Limb (tissue), 2 donors: Measurements from ENCODE around the gene HEG1.

Source experiments
- DNase-seq, 2 donors: peaks; one replicate each; pipeline ENCODE4 v3.0.0-alpha.2; 2016; ENCODE audit errors: extremely low spot score in 2 of 2

The HEG1 gene

DNA sequence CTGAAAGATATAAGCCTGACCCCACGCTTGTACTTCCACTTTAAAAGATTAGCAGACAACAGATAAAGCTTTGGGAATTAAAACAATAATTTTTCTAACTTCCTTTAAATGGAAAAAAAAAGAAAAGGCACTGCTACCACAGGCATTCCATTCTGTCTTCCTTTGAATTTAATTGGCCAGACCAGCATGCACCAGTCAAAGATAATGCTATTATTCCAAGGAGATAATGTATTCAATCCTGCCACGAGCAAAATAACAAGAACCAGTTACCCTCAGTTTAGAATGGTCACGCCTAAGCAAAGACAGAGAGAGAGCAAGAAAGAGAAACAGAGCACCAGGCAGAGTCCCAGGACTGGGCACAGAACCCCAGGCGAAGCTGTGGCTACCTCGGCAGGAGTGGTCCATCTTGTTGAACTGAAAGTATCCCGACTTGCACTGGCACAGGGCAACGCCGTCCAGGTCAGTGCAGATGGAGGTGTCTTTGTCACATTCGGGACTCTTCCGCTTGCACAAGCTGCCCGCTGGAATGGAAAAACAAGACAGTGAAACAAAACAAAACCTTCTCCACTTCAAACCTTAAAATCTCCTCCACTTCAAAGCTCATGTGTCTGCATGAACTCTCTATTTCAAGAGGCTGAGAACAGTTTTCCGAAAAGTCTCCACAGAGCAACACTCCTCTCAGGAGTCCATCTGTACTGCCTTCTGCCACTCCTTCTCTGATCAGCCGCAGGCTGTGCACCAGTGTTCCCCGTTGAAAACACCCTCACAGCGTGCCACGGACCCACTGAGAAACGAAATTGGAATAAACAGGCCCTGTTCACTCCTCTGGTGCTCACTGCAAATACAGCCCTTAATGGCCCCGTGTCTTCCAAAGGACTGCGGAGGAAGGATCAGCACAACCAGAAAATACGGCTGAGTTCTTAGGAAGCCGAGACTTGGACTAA is 58.2 kb downstream of the HEG1 start:
- DNase-seq = no peak

DNA sequence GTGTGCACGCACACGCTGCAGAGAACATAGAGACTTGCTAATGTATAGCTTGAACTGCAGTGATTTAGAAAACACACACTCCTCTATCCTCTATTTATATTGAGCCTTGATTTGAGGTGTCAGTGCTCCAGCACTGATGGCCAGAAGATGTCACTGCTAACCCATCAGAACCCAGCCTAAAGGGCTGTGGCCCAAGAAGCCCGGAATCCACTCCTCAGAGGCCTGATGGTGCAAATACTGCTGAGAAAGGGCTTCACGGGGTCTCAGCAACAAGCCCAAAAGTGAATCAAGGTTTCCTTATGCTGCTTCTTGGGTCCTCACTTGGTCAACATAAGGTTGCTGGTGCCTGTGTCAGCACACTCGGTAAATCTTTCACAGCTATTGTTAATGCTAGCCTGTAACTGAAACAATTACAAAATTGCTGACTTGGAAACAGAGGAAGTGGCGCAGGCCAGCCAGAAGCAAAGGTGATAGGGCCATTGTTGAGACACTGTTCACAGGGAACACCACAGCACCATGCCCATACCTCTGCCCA is 60.3 kb downstream of the HEG1 start:
- peak; percentile 78 to 79 for DNase-seq

DNA sequence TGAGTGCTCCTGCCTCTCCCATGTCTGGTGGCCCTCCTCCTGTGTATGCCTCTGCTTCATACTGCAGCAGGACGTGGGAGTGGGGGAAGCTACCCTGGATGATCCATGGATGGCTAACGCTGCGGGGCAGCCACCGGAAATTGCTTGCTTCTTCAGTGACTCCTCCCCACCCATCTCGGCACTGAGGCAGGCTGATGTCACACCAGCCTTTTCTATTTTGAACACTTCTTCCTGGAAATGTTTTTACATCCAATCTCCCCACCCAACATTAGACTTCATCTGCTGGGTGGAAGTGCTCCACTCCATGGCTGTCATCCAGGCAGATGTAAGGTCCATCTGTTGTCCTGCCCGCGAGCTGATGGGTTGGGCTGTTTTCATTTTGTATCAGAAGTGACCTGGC is 62.3 kb downstream of the HEG1 start:
- DNase-seq = no peak

DNA sequence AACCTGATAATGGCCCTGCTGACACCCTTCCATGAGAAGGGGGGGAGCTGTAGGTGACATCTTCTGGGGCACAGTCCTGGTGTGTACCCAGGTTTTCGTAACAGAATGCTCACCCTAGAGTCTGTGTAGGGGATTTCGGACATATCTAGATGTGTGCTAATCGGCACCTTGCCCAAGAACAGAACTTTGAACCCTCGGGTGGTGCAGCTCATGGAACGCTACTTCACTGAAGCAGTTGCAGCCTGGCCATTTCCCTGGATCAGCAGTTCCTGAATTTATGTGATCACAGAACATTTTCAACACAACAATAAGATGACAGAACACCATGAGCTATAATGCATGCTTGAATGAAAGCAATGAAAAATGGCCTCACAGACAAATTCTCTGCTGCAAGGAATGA is 63.8 kb downstream of the HEG1 start:
- DNase-seq = no peak

DNA sequence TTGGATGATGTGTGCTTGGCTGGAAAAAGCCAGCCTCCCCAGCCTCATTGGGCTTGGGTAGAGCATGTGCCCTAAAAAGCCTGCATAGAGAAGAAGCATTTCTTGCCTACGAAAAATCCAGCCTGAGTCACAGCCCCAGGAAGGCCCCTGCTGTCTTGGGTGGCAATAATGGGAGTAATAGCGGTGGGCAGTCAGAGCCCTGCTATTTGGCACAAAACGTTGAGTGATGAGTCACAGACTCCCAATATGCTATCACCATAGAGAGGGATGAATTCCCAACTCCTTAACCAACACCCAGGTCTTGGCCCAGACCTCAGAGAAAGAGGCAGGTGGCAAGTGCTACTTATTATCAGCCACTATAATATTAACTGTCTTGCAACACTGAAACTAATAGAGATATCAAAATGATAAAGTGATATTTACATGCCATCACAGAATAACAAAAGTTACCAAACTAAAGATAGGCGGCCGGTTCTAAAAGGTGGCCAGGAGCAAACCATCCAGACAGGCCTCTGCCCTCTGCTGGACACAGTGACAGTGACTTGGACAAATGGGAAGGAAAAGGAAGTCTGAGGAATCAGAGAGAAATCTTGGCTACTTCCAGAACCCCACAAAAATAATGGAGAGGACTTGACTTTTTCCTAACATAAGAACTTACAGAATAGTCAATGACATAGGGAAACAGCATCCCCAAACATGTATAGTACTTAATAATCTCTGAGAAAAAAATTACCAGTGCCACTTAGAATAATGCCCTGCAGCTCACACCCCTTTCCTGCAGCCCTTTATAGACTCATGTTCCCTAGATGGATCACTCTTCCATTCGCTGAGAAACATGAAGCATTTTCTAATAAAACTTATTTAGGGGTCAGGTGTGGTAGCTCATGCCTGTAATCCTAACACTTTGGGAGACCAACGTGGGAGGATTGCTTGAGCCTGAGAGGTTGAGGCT is 69.3 kb downstream of the HEG1 start:
- no peak for DNase-seq

DNA sequence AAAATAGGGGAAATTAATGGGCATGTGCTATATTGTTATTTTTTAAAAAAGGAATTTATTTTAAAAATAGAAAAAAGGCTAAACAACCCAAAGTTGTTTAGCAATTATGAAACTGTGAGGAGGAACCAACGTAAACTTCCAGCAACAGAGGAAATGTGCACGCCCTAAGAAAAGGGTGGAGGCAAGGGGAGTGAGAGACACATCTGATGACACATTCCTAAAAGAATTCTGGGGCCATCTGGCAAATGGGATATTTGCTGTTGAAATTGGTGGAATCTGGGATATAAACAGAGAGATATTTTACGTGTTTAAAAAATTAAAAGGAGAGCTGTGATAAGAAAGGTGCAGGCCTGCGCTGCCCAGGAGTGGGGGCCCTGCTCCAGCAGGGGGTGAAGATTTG is 70.4 kb downstream of the HEG1 start:
- DNase-seq = no peak

DNA sequence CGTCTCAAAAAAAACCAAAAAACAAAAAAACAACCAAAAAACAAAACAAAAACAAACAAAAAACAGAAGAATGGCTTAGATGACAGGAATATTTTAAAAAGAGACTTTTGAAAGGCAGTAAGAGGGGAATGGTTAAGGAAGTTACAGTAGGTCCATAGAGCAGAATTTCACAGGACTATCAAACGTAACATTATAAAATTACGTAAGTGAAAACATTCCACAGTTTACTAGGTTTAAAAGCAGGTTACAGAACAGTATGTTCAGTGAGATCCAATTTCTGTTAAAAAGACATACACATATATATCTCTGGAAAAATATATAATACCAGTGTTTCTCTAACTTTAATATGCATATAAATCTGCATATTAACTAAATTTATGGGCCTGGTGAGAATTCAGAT is 71.0 kb downstream of the HEG1 start:
- no peak for DNase-seq

DNA sequence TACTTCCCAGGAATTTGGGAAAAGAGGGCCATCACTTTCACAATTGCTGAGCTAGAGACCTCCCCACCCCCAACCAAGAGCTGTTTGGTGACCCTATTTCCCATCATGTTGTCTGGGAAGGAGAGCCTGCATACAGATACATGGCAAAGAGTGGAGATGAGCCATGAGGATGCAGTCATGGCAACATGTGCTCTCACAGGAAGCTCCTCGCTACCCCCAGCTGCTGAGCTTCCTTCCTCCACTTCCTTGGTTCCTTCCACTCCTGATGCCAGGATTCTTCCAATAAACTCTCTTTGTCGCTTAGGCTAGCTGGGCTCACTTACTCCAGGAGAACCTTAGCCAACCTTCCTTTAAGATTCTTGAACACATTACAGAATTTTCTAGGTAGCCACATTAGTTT is 72.9 kb downstream of the HEG1 start:
- DNase-seq = no peak

DNA sequence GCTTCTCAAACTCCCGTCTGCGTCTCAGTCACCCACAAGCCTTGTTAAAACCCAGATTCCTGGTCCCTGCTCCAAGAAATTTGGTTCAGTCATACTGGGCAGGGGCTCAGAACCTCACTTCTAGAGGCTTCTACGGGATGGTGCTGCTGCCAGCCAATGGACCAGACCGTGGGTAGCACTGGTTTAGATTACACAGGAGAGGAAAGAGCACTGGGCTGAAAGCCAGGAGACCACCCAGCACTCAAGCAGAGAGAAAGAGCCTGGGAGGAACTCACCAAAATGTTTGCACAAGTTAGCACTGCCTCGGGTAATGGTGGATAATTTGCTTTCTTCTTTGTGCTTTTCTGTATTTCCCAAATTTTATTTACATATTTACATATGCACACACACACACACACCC is 74.3 kb downstream of the HEG1 start:
- peak in 1 of 2 donors; percentile 63 for DNase-seq

DNA sequence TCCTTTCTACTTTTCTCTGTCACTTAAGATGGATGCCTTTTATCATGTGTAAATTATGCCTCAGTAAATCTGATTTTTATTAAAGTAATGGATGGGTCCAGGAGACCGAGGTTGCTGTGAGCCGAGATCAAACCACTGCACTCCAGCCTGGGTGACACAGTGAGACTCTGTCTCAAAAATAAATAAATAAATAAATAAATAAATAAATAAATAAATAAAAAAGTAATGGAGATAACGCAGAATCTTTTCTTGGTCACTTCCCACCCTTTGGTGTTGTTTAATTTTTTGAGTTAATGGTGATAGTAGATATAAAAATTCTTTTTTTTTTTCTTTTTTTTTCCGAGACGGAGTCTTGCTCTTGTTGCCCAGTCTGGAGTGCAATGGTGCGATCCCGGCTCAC is 77.2 kb downstream of the HEG1 start:
- no peak for DNase-seq

DNA sequence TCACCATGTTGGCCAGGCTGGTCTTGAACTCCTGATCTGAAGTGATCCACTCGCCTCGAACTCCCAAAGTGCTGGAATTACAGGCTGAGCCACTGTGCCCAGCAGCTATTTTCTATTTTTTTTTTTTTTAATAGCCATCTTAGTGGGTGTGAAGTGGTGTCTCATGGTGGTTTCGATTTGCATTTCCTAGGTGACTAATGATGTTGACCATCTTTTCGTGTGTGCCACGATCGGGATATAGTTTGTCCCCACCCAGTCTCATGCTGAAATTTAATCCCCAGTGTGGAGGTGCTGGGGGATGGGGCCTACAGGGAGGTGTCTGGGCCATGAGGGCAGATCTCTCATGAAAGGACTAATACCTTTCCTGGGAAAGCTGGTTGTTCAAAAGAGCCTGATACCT is 79.4 kb downstream of the HEG1 start:
- DNase-seq = no peak

DNA sequence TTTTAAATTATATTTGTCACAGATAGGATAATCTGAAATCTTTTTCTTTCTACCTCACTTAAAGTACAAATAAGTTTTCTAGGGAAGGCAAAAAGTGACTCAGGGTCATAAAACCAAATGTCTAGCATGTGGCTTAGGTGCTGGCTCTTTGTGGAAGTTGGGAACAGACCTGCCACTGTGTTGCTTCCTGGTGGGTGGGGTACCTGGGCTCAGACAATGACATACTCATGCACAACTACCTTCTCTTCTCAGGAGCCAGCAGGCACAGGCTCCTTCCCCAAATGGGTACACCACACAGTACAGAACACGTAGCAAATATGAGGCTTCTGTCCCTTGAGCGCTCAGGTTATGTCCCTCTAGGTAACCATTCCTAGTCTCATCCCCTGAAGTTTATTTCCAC is 81.1 kb downstream of the HEG1 start:
- no peak for DNase-seq

DNA sequence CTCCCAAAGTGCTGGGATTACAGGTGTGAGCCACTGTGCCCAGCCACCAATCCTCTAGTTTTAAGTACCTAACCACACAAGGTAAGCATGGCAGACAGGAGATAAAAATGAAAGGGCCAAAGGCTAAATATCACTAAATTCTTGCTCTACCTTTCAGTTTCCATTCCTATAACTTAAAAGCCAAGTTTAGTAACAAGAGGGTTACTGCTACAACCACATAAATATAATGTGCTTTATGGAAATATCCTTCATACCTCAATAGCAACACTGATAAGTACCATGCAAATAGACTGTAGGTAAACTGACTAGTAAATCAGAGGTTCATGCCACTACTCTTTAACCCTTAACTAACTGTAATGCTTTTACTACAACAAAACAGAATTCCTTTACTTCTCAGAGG is 82.5 kb downstream of the HEG1 start:
- no peak for DNase-seq

DNA sequence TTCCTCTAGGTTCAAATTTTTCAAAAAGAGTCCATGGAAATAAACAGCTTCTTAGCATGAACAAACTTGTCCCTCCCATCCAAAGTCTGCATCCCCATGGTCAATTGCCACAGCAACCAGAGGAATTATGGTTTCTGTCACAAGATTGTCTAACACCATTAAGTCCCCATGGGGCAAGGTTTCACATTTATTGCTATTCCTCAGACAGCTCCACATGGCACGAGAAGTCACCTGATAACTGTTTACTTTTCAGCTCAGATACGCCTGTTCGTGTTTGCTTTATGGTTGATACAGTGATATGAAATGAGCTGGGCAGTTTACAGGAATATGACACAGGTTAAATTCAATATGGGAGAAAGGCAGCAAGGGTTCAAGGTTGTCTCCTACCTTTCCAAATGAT is 83.3 kb downstream of the HEG1 start:
- DNase-seq = no peak

DNA sequence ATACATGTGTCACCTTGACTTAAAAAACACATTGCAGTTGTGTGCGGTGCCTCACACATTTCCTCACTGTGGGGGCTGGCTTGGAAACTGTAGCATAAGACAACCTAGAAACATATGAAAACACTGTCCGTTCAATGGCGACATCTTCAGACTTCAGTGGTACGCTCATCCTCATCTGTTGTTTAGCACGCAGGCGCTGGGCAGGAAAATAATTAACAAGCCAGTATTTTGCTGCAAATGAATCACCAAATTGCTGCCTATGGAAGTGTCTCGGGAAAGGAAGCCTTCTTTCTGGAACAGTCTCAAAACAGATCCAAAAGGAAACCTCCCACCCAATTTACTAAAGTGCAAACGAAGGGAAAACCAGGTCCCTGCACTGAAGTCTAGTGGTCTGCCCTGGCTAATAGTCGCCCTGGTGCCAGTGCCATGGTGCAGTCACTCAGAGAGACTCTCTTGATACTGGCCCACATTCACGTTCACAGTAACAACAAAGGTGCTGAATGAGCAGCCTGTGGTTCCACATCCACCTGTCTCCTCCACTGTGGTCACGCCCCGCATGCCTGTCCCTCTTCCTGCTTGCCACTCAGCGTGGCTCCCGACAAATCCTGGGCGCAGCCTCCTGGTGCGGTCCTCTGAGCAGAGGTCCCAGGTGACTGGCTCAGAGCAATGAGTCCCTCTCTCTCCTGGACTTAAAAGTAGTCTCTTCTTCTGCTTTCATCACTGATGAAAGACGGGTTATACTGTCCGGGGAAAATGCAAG is 85.7 kb downstream of the HEG1 start:
- no peak for DNase-seq

DNA sequence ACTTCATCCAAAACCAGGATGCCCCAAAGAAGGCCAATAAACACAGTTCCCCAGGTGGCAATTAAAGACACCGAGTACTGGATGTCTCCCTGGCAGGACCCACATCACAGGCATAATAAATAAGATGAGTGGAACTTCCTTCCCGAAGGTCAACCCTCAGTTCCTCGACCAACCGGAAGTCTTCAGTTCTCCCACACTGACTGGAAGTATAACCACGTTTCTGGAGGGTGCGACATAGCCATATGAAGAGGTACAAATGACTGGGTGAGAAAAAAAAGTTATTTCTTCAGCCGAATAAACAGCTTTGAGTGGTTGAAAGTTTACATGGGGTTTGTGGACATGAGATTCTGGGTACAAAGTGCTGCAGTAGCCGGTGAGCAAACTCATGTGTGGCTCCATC is 86.6 kb downstream of the HEG1 start:
- no peak for DNase-seq

DNA sequence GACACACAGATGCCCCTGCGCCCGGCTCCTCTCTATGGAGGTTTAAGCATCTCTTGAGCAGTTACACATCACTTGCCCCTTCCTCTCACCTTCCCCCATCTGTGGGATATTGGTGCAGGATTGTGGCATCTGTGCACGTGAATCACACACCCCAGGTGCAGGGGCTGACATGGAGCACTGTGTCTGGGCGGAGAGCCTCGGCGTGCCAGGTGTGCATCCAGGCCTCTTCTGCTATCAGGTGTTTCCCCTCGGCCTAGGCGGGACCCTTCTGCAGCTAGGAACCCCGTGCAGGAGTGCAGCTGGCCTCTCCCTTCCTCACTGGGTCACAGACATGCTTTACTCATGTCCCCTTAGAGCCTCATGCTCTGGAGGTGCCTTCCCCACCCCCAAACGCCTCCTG is 87.8 kb downstream of the HEG1 start:
- no peak for DNase-seq

DNA sequence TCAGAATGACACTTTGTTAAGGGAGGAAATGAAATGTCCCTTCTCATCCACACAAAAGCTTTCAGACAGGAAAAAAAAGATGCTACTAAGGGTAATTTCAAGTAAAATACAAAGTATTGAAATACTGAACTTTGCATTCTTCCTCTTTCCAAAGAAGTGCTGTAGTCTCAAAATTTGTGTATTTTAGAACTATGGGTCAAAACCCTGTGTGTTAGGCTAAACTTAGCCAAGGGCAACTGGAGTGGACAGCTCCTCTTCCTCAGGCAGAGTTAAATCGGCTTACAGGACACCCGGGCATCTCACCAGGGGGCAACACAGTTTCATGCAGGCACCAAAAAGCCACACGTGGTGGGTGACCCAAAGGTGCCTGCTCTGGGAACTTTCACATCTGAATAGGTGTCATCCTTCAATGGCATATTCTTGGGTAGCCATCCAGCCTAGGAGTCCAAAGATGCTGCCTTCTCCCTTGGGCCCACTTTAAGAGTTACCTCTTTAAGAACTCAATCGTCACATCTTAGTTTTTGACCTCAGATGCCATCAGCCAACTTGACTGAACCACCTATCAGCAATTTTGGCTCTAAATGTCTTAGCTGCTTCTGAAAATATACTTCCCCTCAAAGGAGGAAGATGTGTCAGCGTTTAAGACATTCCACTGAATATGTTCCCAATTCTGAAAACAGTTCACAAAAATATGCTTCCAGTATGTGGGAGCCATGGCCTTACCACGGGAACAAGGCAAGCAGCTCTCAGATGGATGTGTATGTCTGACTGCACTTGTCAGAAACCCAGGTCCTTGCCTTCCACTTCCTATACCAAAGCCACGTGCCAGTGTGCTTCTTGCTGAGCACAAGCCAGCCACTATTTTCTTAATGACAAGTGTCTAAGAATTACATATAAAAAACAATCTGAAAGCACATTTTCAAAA is 89.0 kb downstream of the HEG1 start:
- no peak for DNase-seq

DNA sequence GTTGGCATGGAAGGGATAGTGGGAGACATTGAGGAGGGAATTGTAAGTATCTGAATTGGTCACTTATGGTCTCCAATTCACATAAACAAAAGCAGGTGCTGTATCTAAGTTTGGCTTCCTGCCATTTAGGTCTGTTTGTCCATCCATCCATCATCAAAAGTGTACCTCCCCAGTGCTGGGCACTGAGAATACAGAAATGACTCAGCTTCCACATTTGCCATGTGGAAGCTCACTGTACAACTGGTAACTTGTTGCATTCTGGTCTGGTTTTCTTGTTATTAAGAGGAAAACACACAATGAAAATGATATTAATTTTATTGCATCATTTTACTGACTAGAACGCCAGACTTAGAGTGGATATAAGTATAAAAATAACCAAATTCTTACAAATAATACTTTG is 90.4 kb downstream of the HEG1 start:
- no peak for DNase-seq

DNA sequence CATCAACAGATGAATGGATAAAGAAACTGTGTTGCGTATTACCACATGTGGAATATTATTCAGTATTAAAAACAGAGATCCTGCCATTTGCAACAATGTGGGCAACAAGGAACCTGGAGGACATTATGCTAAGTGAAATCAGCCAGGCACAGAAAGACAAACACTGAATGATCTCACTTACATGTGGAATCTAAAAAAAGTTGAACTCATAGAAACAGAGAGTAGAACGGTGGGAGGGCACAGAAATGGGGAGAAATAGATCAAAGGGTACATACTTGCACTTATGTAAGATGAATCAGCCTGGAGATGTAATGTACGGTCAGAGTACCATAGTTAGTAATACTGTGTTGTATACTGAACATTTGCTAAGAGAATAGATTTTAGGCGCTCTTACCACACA is 91.4 kb downstream of the HEG1 start:
- DNase-seq = no peak
